SK-N-SH (cell line): Measurements from ENCODE around the gene SLC24A4. TPM values are rescaled to one million over a fixed set of nuclear protein-coding genes. Genes with fewer than 3 reads are reported as not detected.

ENCODE experiments used
- CTCF ChIA-PET: fragments of 300-600, 350-600 bp; formaldehyde crosslinking; extraction: SDS; loops from one replicate; lab custom pipeline; 2021; lab: Yijun Ruan, JAX
- POLR2A ChIA-PET: fragments of 350-600 bp; sonication (Branson Sonifier 250); formaldehyde crosslinking; extraction: SDS; loops from one replicate; lab custom pipeline; 2020; ENCODE audit warnings: antibody characterized with exemption, inconsistent platforms; lab: Yijun Ruan, JAX
- DNase-seq: peaks from one replicate; pipeline ENCODE4 v3.0.0; 2012
- H2AFZ ChIP-seq: fragments of 200-600 bp; sonication (generic); 2 replicates; pipeline ENCODE4 v1.8.1; 2016; ENCODE audit warnings: antibody characterized with exemption, mild to moderate bottlenecking, low read depth
- H3F3A ChIP-seq: fragments of 200-600 bp; sonication (generic); replicated peaks from 2 replicates; pipeline ENCODE3; 2016; ENCODE audit warnings: antibody characterized with exemption, mild to moderate bottlenecking; ENCODE audit not compliant: insufficient read depth
- H3K27ac ChIP-seq, 2 experiments: fragments of 200-500 bp in 1 of 2; fragments of 200-600 bp in 1 of 2; sonication (Bioruptor generic) in 1 of 2; sonication (generic), shearing (Covaris generic) in 1 of 2; 2 replicates each; pipeline versions ENCODE4 v1.5.1 to v1.6.1; 2014 to 2016; ENCODE audit warnings: low read depth in 2 of 2, inconsistent platforms in 1 of 2, low read length in 1 of 2, mild to moderate bottlenecking in 1 of 2, mixed read lengths in 1 of 2
- H3K27me3 ChIP-seq: fragments of 200-600 bp; sonication (generic), shearing (Covaris generic); 2 replicates; pipeline ENCODE4 v1.6.1; 2016; ENCODE audit warnings: mixed run types; ENCODE audit not compliant: insufficient read depth
- H3K36me3 ChIP-seq, 2 experiments: fragments of 200-500 bp in 1 of 2; fragments of 200-600 bp in 1 of 2; sonication (Bioruptor generic) in 1 of 2; sonication (generic) in 1 of 2; replicated peaks in 1 of 2; 2 replicates each; pipeline versions ENCODE3 to v1.5.1; 2014 to 2016; ENCODE audit warnings: low read length in 1 of 2, mild to moderate bottlenecking in 1 of 2; ENCODE audit not compliant: insufficient read depth in 2 of 2, control insufficient read depth in 1 of 2
- H3K4me1 ChIP-seq, 2 experiments: fragments of 200-500 bp in 1 of 2; fragments of 200-600 bp in 1 of 2; sonication (Bioruptor generic) in 1 of 2; sonication (generic), shearing (Covaris generic) in 1 of 2; 2 replicates each; pipeline versions ENCODE4 v1.5.1 to v1.6.1; 2014 to 2016; ENCODE audit warnings: low read depth in 1 of 2, low read length in 1 of 2, mixed run types in 1 of 2; ENCODE audit not compliant: insufficient read depth in 2 of 2, control insufficient read depth in 1 of 2
- H3K4me2 ChIP-seq: fragments of 200-600 bp; sonication (generic), shearing (Covaris generic); 2 replicates; pipeline ENCODE4 v1.6.1; 2017; ENCODE audit warnings: mixed run types
- H3K4me3 ChIP-seq, 2 experiments: fragments of 200-500 bp in 1 of 2; fragments of 200-600 bp in 1 of 2; sonication (Bioruptor generic) in 1 of 2; sonication (generic), shearing (Covaris generic) in 1 of 2; 2 replicates each; pipeline versions ENCODE4 v1.5.1 to v1.8.1; 2014 to 2016; ENCODE audit warnings: low read depth in 2 of 2, inconsistent platforms in 1 of 2, low read length in 1 of 2, mild to moderate bottlenecking in 1 of 2, mixed read lengths in 1 of 2, moderate library complexity in 1 of 2
- H3K79me2 ChIP-seq: fragments of 200-600 bp; sonication (generic); 2 replicates; pipeline ENCODE4 v1.8.1; 2017; ENCODE audit warnings: mild to moderate bottlenecking; ENCODE audit not compliant: insufficient read depth
- H3K9ac ChIP-seq: fragments of 200-600 bp; sonication (generic); 2 replicates; pipeline ENCODE4 v1.6.1; 2017; ENCODE audit warnings: mixed run types
- H3K9me2 ChIP-seq: fragments of 200-600 bp; sonication (generic); 2 replicates; pipeline ENCODE4 v1.6.1; 2017; ENCODE audit warnings: mixed run types
- H3K9me3 ChIP-seq: fragments of 200-600 bp; sonication (generic); 2 replicates; pipeline ENCODE4 v1.6.1; 2017; ENCODE audit warnings: mixed run types, mild to moderate bottlenecking, moderate library complexity
- H4K20me1 ChIP-seq: fragments of 200-600 bp; sonication (generic); 2 replicates; pipeline ENCODE4 v1.6.1; 2017; ENCODE audit warnings: mild to moderate bottlenecking, mixed run types; ENCODE audit not compliant: insufficient read depth
- CTCF ChIP-seq: fragments of 200-600 bp; sonication (generic); IDR thresholded peaks from 2 replicates; pipeline ENCODE4 v1.6.1; 2017; ENCODE audit warnings: antibody characterized with exemption, mild to moderate bottlenecking, moderate library complexity
- ELF1 ChIP-seq: IDR thresholded peaks from 2 replicates; pipeline ENCODE4 v1.4.0; 2012
- EP300 ChIP-seq, 2 experiments: IDR thresholded peaks; 2 replicates each; pipeline versions ENCODE4 v1.4.0 to v1.6.1; 2012; ENCODE audit warnings: borderline replicate concordance in 1 of 2, low read depth in 1 of 2, low read length in 1 of 2
- FOXJ3 ChIP-seq: sonication (generic); formaldehyde crosslinking; IDR thresholded peaks from 2 replicates; pipeline ENCODE4 v1.5.1; 2020; ENCODE audit warnings: mild to moderate bottlenecking, missing genetic modification reagents
- FOXM1 ChIP-seq: IDR thresholded peaks from 2 replicates; pipeline ENCODE4 v1.4.0; 2012; ENCODE audit warnings: low read depth, mild to moderate bottlenecking
- GATA2 ChIP-seq: sonication (generic); formaldehyde crosslinking; IDR thresholded peaks from 2 replicates; pipeline ENCODE4 v1.5.0; 2020; ENCODE audit warnings: mild to moderate bottlenecking, missing genetic modification reagents
- JUND ChIP-seq: IDR thresholded peaks from 2 replicates; pipeline ENCODE4 v1.4.0; 2012
- MAX ChIP-seq: IDR thresholded peaks from 2 replicates; pipeline ENCODE4 v1.4.0; 2012; ENCODE audit warnings: low read depth
- MEF2A ChIP-seq: IDR thresholded peaks from 2 replicates; pipeline ENCODE4 v1.4.0; 2012; ENCODE audit warnings: low read depth, borderline replicate concordance
- NFIC ChIP-seq: IDR thresholded peaks from 2 replicates; pipeline ENCODE4 v1.4.0; 2012; ENCODE audit warnings: borderline replicate concordance
- NRF1 ChIP-seq: IDR thresholded peaks from 2 replicates; pipeline ENCODE4 v1.6.1; 2012; ENCODE audit warnings: low read depth, mild to moderate bottlenecking, low read length
- POLR2AphosphoS5 ChIP-seq: IDR thresholded peaks from 2 replicates; pipeline ENCODE4 v1.6.1; 2012; ENCODE audit warnings: low read depth, low read length
- RAD21 ChIP-seq: IDR thresholded peaks from 2 replicates; pipeline ENCODE4 v1.6.1; 2012; ENCODE audit warnings: mild to moderate bottlenecking, low read length
- RCOR1 ChIP-seq: fragments of 150-350 bp; IDR thresholded peaks from 2 replicates; pipeline ENCODE4 v1.6.1; 2017; ENCODE audit warnings: antibody characterized with exemption, low read length
- RXRA ChIP-seq: IDR thresholded peaks from 2 replicates; pipeline ENCODE4 v1.4.0; 2012; ENCODE audit warnings: low read depth, mild to moderate bottlenecking, borderline replicate concordance
- SMC3 ChIP-seq: IDR thresholded peaks from 2 replicates; pipeline ENCODE4 v1.6.1; 2012; ENCODE audit warnings: low read depth, low read length, improper control_type of control experiment
- TAF1 ChIP-seq: IDR thresholded peaks from 2 replicates; pipeline ENCODE4 v1.6.1; 2012; ENCODE audit warnings: low read depth, mild to moderate bottlenecking, low read length, moderate library complexity, borderline replicate concordance
- TCF12 ChIP-seq: IDR thresholded peaks from 2 replicates; pipeline ENCODE4 v1.4.0; 2012
- ZBTB33 ChIP-seq: IDR thresholded peaks from 2 replicates; pipeline ENCODE4 v1.4.0; 2012; ENCODE audit warnings: low read depth, borderline replicate concordance
- WGBS: methylation state at CpG from one replicate; pipeline ENCODE4 v1.1.6; 2017; ENCODE audit warnings: low lambda C conversion rate; 5-methylcytosine and 5-hydroxymethylcytosine counted together
- polyA plus RNA-seq, 3 experiments: library from polyadenylated mRNA; depleted of rRNA; stranded (reverse); fragments of >200 nt; gene quantifications; 2 replicates each; pipeline ENCODE4 v1.2.3, GENCODE V29; 2012

The SLC24A4 gene
- polyA plus RNA-seq, 1 of the 3 experiments (the other 2 are of a cell fraction) = 0.07 TPM

GRCh38 chr14:92435154-92435553, 112.2 kb downstream of the SLC24A4 start:
- Histone ChIP-seq H3K4me1 (no peaks in the 10 kb centered on the region), H3K9me2 (no peaks in the 10 kb centered on the region), H3F3A (no peaks in the 10 kb centered on the region), H3K4me2 (no peak overlapping the region), H3K27me3 (peaks cover 9% of the 10 kb centered on the region; the same call in 1 of the 2 replicates), H3K4me3 (no peak overlapping the region), H3K36me3 (no peaks in the 10 kb centered on the region)
- CTCF ChIA-PET = no interaction called here
- DNase-seq = no peak
- no peak for TF ChIP-seq FOXJ3
- TF ChIP-seq, all 33 proteins: peak for 0
- Histone ChIP-seq H4K20me1 (no peaks in the 10 kb centered on the region), H3K9me3 (no peaks in the 10 kb centered on the region), H2AFZ (no peak overlapping the region), H3K79me2 (no peaks in the 10 kb centered on the region), H3K9ac (no peak overlapping the region), H3K27ac (no peak overlapping the region)
- POLR2A ChIA-PET = no interaction called here

- Histone ChIP-seq H3K4me3 (no peak overlapping the region), H3K36me3 (no peaks in the 10 kb centered on the region), H3K9ac (no peak overlapping the region), H3K4me2 (no peak overlapping the region), H2AFZ (no peak overlapping the region), H3K27me3 (peaks cover 9% of the 10 kb centered on the region; the same call in 1 of the 2 replicates), H3F3A (no peaks in the 10 kb centered on the region), H3K79me2 (no peaks in the 10 kb centered on the region), H3K9me3 (no peaks in the 10 kb centered on the region), H3K27ac (no peak overlapping the region), H3K4me1 (no peaks in the 10 kb centered on the region), H3K9me2 (no peaks in the 10 kb centered on the region), H4K20me1 (no peaks in the 10 kb centered on the region)
- TF ChIP-seq RAD21 = no peak
- WGBS = 17% methylated on average over 10 of the region's 10 CpGs
- POLR2A ChIA-PET = no interaction called here
- DNase-seq = no peak
- CTCF ChIA-PET = no interaction called here
Observed at GRCh38 chr14:92436115-92436776, 113.3 kb downstream of the SLC24A4 start.

GRCh38 chr14:92437309-92437708, 114.3 kb downstream of the SLC24A4 start:
- Histone ChIP-seq H3K36me3 (no peaks in the 10 kb centered on the region), H3K9me3 (no peaks in the 10 kb centered on the region), H2AFZ (no peak overlapping the region), H3F3A (no peaks in the 10 kb centered on the region), H3K27me3 (peaks cover 9% of the 10 kb centered on the region; the same call in 1 of the 2 replicates), H3K9ac (no peak overlapping the region), H3K27ac (no peak overlapping the region), H3K4me1 (no peaks in the 10 kb centered on the region), H3K4me2 (no peak overlapping the region), H3K9me2 (no peaks in the 10 kb centered on the region), H3K79me2 (no peaks in the 10 kb centered on the region), H3K4me3 (no peak overlapping the region), H4K20me1 (no peaks in the 10 kb centered on the region)
- DNase-seq = no peak
- CTCF ChIA-PET = no interaction called here
- POLR2A ChIA-PET = no interaction called here
- no peak for TF ChIP-seq TCF12
- TF ChIP-seq ELF1 = no peak
- no peak for TF ChIP-seq MEF2A
- no peak for TF ChIP-seq RXRA
- no peak for TF ChIP-seq TAF1
- no peak for TF ChIP-seq SMC3
- no peak for TF ChIP-seq FOXJ3
- TF ChIP-seq EP300 (IDR thresholded peaks at IDR 0.05; ENCODE audit: borderline replicate concordance in 1 of 2, low read depth in 1 of 2, low read length in 1 of 2) = no peak
- no peak for TF ChIP-seq CTCF
- no peak for TF ChIP-seq GATA2 (CRISPR knock-in tag)
- no peak for TF ChIP-seq NFIC
- no peak for TF ChIP-seq JUND
- TF ChIP-seq POLR2AphosphoS5 = no peak
- no peak for TF ChIP-seq NRF1
- no peak for TF ChIP-seq ZBTB33
- TF ChIP-seq MAX = no peak
- no peak for TF ChIP-seq FOXM1
- TF ChIP-seq RCOR1 = no peak
- WGBS = 45% methylated on average over 5 of the region's 5 CpGs
